LNCaP clone FGC (cell line): ENCODE measurements around the gene NFIX.

Source experiments
- DNase-seq: peaks from one replicate; pipeline ENCODE4 v3.0.0-alpha.2; 2011; ENCODE audit warnings: low read depth
- H3K4me3 ChIP-seq: 2 replicates; pipeline ENCODE4 v1.5.1; 2011; ENCODE audit warnings: mild to moderate bottlenecking, low read depth, low read length, control low read depth
- CTCF ChIP-seq: IDR thresholded peaks from 2 replicates; pipeline ENCODE4 v1.5.1; 2012; ENCODE audit warnings: mild to moderate bottlenecking; ENCODE audit not compliant: control insufficient read depth, insufficient read depth; ENCODE audit errors: extremely low read depth

Gene NFIX

GRCh38 chr19:13078897-13079541 lies 83.7 kb downstream of the NFIX start:
- no peak overlapping the region for H3K4me3 ChIP-seq
- TF ChIP-seq CTCF = no peak
- no peak for DNase-seq

- TF ChIP-seq CTCF = no peak
- no peak for DNase-seq
- H3K4me3 ChIP-seq = no peak overlapping the region
Measured at GRCh38 chr19:13079542-13079986, 84.3 kb downstream of the NFIX start.

GRCh38 chr19:13082192-13083007 lies 87.1 kb downstream of the NFIX start:
- no peak overlapping the region for H3K4me3 ChIP-seq
- TF ChIP-seq CTCF = no peak
- no peak for DNase-seq

GRCh38 chr19:13083008-13083404 lies 87.7 kb downstream of the NFIX start:
- DNase-seq = no peak
- no peak for TF ChIP-seq CTCF
- no peak overlapping the region for H3K4me3 ChIP-seq

GRCh38 chr19:13083627-13084026 lies 88.4 kb downstream of the NFIX start:
- TF ChIP-seq CTCF = no peak
- DNase-seq = no peak
- H3K4me3 ChIP-seq = no peak overlapping the region

GRCh38 chr19:13085666-13086065 lies 90.4 kb downstream of the NFIX start:
- no peak for TF ChIP-seq CTCF
- no peak for DNase-seq
- no peak overlapping the region for H3K4me3 ChIP-seq
